GM21447 (cell line): Measurements from ENCODE around the gene KRTAP26-1.

Experiments used
- ATAC-seq: cut with Tn5 transposase; IDR thresholded peaks from one replicate; pipeline ENCODE4 v1.9.1; 2021; ENCODE audit not compliant: unreplicated experiment

The KRTAP26-1 gene

GRCh38 chr21:30271611-30272010 is 48.5 kb downstream of the KRTAP26-1 start:
- ATAC-seq, result no peak

- ATAC-seq, result no peak
These were observed 49.0 kb downstream of the KRTAP26-1 start for GRCh38 chr21:30271156-30271555.

- no peak for ATAC-seq
These were observed 50.1 kb downstream of the KRTAP26-1 start for GRCh38 chr21:30269803-30270530.
